GM18526 (cell line): ENCODE results near the gene OTOP3.

ENCODE experiments used
- POLR2A ChIP-seq: IDR thresholded peaks from 3 replicates; pipeline ENCODE4 v1.6.1; 2011; ENCODE audit not compliant: insufficient read length; ENCODE audit errors: extremely low read depth

The OTOP3 gene

DNA sequence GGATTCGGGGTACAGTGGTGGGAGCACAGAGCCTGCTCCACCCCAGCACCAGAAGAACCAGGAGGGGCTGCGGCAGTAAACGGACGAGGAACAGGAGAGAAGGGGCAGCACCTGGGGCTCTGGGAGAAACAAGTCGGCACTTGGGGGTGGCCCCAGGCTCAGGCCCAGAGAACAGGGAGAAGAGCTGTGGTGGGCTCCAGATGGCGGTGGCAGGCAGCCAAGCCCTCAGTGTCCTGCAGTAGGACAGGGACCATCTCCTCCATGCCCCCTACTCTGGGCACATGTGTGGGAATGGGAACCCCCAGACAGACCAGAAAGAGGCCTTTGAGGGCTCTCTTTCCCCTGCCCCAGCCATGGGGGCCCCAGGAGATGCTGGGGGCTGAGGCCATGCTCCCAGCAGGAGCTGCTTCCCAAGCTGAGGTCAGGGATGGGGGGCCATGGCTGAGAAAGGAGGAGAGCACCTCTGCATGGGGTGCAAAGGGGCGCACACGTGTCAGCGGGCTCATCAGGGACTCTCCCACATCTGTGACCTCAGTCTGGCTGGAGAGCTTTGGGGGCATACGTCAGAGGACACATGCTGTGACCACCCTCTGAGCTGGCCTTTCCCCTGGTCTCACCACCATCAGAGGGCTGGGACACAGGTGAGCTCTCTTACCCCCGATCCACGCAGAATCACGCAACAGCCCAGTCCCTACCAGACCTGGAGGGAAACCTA, 19.4 kb upstream of the OTOP3 start:
- no peak for TF ChIP-seq POLR2A

DNA sequence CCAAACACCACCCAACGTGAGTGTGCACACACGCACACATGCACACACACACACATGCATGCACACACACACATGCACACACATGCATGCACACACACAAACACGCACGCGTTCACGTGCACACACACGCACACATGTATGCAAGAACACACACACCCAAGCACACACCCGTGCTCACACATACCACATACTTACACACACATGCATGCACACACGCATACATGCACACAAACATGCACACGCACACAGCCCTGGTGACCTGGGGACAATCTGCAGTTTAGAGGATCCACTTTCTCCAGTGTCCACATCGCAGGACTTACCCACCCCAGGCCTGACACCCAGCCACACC, 18.9 kb upstream of the OTOP3 start:
- TF ChIP-seq POLR2A = no peak

DNA sequence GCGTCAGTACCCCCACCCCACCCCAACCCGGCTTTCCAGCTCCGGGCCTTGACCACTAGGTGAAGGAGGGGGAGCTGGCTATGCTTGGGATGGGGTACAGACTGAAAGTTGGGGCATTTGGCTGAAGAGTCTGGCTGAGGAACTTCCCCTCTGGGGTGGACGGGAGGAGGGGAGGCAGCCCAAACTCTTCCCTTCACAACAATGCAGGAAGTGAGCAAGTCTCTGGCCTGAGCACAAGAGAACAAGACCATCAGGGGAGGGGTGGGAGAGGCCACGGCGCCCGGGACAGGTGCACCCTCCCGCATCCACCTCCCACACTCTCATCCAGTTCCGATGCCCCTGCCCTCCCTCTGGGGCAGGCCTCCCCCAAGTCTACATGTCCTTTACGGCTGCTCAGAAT, 18.3 kb upstream of the OTOP3 start:
- TF ChIP-seq POLR2A = no peak

DNA sequence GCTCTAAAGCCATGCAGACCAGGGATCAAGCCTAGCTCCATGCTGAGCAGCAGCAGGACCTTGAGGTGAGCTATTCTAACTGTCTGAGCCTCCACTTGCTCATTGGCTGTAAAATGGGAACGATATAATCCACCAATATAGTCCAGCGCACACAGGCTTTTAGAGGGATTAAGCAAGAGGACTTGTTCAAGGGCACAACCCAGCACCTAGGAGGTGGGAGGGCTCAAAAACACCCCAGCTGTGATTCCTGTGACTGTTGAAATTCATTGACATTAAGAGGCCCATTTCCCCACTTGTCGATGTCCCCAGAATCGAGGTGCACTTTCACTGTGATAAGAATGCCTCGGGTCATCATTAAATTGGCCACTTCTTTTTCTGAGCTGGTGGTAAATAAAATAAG, 16.8 kb upstream of the OTOP3 start:
- TF ChIP-seq POLR2A = no peak

DNA sequence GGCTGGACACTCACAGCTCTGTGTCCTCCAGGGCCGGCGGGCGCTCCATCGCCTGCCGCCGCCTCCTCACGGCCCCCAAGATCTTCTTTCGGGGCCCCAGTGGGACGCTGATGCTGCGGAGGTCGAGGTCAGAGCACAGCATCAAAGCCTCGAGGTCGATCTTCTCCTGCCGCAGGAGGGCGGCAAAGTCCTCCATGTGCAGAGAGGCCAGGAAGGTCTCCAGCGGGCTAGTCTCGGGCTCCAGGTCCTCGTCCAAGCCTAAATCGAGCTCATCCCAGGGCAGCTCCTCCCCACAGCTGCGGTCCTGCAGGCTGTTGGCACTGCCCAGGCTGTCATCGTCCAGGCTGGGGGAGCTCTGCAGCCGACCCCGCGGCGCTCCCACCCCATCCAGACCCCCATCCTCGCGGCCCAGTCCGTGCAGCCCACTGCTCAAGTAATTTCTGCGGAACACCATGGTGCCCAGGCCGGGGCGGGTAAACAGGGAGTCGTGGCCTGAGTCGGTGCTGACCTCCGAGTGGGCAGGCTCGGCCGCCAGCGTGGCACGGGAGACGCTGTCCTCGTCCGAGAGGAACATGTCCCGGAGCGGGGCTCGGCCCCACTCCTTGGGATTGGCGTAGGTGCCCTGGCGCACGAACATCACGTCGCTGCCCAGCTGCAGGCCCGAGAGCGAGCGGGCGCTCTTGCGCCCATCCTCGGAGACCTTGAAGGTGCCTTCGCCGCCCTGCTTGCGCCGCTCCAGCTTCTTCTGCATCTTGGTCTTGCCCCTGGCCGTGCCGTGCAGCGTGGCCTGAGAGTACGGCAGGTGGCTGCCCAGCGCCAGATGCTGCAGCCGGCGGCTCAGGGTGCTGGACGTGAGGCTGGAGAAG, 16.0 kb upstream of the OTOP3 start:
- TF ChIP-seq POLR2A = no peak

DNA sequence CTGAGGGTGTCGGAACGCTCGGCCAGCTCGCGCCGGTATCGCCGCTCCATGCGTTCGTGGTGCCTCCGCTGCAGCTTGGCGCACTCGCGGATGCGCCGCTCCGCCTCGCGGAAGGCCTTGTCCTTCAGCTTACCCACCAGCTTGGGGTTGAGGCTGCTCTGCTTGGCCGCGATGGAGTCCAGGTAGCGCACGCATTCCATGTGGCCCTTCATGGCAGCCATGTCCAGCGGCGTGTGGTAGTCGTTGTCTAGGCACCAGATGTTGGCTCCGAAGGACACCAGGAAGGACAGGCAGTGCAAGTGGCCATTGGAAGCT, 15.4 kb upstream of the OTOP3 start:
- TF ChIP-seq POLR2A = no peak

DNA sequence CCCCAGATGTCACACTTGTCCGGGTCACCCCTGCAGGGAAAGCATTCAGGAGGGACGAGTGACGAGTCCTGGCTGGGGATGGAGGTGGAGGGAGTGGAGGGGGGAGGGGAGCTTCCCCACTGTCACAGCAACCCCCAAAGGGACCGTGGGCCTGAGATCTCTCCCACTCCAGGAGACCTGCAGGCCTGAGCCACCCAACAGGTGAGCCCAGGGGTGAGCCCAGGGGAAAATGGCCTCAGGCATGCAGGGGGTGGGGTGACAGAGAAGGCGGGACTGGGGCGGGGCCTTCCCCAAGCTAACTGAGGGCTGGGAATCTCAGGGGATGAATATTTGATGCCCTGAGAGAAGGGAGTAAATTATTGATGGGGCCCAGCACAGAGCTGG, 15.1 kb upstream of the OTOP3 start:
- TF ChIP-seq POLR2A = no peak

DNA sequence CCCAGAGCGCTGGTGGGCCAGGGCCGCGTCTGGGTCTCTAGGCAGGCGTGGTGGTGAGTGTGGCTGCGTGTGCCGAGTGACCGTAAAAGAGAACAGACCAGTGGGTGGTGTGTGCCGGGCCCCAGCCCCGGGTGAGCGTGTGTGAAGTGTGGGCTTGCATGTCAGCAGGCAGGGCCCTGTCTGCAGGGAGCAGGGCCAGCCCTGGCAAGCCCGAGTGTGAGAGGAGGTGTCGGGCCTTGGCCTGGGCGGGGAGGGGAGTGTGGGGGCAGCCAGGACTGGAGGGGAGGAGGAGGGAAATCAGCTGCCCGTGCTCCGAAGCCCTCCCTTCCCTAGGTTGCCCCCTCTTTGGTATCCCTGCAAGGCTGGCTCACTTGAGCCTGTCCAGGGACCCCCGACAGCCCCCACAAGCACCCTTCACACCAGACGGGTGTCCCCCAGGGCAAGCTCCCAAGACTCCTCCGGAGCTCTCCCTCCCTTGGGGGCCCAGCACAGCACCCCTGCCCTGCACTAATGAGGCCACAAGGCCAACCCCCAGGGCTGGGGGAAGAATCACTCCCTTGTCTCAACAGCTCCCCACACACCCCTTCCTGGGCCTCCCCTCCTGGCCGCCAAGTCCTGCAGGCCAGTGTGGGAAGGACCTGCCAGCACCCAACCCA, 14.5 kb upstream of the OTOP3 start:
- TF ChIP-seq POLR2A = no peak

DNA sequence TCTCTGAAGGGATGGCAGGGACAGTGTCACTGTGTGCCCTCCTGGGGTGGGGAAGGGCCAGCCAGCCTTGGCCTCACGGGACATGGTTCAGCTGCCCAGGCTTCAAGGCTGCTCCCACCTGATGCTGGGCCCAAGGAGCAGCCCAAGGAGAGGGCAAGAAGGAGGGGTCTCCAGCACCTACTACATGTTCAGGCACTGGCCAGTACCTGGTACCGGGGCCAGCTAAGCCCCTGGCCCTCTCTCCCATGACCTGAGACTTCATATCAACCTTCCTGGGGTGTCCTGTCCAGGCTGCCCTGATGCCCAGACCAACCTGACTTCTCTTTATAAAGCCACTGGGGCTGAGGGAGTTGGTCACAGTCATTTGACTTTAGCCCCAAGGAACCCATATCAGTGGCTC, 13.9 kb upstream of the OTOP3 start:
- no peak for TF ChIP-seq POLR2A

DNA sequence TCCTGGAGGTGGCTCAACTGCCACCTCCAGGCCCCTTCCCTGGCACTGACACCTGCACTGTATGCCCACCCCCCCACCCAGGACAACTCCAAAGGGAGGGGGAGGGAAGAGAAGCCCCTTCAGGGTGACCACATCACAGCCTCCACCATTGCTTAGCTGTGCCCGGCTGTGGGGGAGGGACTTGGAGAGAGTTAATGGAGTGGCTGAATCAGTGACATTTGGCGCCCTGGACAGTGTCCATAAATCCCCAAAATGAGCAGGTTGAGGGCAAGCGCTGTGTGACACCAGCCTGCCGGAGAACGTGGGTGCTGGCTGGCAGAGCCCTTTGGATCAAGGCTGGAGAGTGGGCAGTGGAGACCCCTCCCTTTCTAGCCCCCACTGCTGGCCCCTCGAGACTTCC, 13.5 kb upstream of the OTOP3 start:
- no peak for TF ChIP-seq POLR2A

DNA sequence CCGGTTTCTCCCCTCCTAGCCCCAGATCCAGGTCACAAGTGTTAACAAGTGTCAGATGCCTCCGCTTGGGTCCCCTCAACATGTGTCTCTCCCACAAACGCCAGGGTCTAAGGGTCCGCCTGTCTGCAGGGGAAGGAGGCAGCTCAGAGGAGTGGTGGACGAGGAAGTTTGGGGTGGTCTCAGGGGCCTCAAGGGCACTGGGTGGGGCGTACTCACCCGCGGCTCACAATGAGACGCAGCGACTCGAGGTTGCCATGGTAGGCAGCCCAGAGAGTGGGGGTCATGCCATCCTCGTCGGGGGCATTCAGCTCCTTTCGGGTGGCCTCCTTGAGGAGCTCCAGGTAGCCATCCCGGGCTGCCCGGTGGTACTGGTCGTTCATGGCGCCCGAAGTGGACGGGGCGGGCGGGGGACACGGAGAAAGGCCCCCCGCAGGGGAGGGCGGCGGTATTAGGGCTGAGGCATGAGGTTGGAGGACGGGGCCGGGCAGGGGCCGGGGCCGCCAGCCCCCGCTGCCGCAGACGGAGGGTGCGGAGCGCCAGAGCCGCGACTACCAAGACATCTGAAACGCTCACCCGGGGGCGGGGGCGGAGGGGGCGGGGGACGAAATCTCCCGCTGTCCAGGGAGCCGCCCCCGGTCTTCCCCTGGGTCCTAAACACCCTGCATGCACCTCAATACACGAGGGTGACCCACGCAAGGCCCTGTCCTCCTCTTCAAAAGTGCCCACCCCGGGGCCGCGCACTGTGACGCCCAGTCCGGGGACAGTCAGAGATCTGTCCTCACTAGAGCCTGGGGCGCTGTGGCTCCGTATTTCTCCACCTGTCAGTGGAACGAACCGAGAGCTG, 12.8 kb upstream of the OTOP3 start, which contains the start of gene USH1G:
Gene USH1G, minus strand, starts transcription at position 562 of the 844 bp plus-strand sequence. Its CDS starts 182 bp downstream, at position 380.
- TF ChIP-seq POLR2A = no peak

DNA sequence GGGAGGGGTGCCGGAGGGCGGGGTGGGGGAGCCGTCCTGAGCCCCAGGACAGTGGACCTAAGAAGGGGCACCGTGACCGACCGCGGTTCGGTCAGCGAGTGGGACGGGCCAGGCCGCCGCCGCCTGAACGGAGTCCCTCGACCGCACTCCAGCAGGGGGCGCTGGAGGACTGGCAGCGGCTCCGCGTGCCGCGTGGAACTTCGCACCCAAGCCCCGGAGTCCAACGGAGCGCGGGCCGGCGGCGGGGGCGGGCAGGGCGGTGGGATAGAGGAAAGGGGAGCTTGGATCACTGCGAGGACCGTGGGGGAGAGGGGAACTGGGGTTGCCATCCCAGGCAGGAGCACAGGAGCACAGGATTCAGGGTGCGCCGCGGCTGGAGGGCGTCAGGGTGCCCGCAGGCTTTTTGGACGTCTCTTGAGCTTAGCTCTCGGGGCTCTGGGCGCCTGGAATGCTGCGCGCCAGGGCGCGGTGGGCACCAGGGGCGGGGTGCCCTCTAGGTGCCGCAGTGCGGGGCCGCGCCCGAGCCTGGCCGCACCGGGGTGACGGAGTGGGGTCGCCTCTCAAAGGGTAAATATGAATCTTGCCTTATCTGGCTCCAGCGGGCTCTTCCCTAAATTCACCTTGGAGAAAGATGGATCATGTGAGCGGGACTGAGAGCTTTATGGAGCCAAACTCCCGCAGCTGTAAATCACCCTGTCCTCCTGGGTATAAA, 12.0 kb upstream of the OTOP3 start:
- no peak for TF ChIP-seq POLR2A

DNA sequence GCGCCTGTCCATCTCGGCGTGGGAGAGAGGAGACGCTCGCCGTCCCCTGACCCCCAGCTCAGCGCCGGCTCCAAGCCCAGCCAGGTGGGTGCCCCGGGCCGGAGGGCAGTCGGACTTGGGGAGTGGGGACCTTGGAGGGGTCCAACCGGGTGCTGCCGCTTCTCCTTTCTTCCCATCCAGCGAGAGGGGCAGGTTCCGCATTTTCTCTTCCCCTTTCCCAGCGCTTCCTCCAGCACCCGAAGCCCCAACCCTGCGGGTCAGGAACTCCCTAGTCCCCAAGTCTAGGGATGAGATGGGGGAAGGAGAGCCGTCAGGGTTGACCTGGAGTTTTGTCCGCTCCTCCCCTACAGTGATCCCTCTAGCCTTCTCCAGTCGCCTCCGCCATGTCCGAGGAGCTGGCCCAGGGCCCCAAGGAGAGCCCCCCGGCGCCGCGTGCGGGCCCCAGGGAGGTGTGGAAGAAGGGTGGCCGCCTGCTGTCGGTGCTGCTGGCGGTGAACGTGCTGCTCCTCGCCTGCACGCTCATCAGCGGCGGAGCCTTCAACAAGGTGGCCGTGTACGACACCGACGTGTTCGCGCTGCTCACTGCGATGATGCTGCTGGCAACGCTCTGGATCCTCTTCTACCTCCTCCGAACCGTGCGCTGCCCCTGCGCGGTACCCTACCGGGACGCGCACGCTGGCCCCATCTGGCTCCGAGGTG, 11.3 kb upstream of the OTOP3 start, which contains the start of gene OTOP2:
Gene OTOP2, plus strand, starts transcription at position 24 of the 699 bp plus-strand sequence. Its CDS starts 360 bp downstream, at position 384.
- no peak for TF ChIP-seq POLR2A

DNA sequence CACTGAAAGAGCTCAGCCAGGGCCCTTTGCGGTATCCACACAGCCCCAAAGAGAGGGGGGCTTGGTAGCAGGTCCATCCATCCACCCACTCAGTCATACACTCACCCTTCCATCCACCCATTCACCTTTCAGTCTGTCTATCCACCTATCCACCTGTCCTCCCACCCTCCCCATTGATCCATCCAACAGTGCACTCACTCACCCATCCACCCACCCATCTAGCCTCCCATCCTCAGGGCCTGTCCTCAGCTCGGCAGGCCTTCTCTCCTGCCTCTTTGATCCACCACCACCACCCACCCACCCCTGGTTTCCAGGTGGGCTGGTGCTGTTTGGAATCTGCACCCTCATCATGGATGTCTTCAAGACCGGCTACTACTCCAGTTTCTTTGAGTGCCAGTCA, 10.5 kb upstream of the OTOP3 start:
- TF ChIP-seq POLR2A = no peak
